GM12878 (cell line): Measurements from ENCODE around the gene WNT7A. TPM values are rescaled to one million over a fixed set of nuclear protein-coding genes. Genes with fewer than 3 reads are reported as not detected.

ENCODE experiments used
- ATAC-seq: fragments of 200-7000 bp; cut with Tn5 transposase; 3 replicates; pipeline ENCODE4 v1.9.1; 2020; ENCODE audit warnings: mild to moderate bottlenecking, moderate library complexity
- BruUV-seq: library from RNA; stranded (reverse); fragments of 400-500 nt; replicated peaks from 2 replicates; lab custom pipeline; 2021; lab: Mats Ljungman, UMichigan
- CTCF ChIA-PET: fragments of 300-600 bp; sonication (Branson Sonifier 250); formaldehyde crosslinking; extraction: SDS; loops from one replicate; lab custom pipeline; 2021; ENCODE audit warnings: inconsistent platforms; lab: Yijun Ruan, JAX
- POLR2A ChIA-PET: fragments of 350-600 bp; formaldehyde crosslinking; extraction: SDS; loops from one replicate; lab custom pipeline; 2021; ENCODE audit warnings: inconsistent platforms; lab: Charles Lee
- RAD21 ChIA-PET: fragments of 300-600 bp; sonication (Branson Sonifier 250); formaldehyde crosslinking; loops from one replicate; lab custom pipeline; 2023; ENCODE audit warnings: antibody characterized with exemption; ENCODE audit not compliant: unreplicated experiment; lab: Charles Lee
- SMC1A ChIA-PET: fragments of 300-600 bp; sonication (Branson Sonifier 250); formaldehyde crosslinking; loops from one replicate; lab custom pipeline; 2023; ENCODE audit not compliant: unreplicated experiment, uncharacterized antibody; lab: Charles Lee
- DNase-seq: peaks from one replicate; pipeline ENCODE4 v3.0.0-alpha.2; 2011; ENCODE audit warnings: low read depth, low spot score
- FAIRE-seq: peaks from 3 replicates; lab custom pipeline; 2011; peaks lifted over from hg19 to GRCh38; lab: Jason Lieb, UNC
- H2AFZ ChIP-seq: 2 replicates; pipeline ENCODE4 v1.6.0; 2011; ENCODE audit warnings: low read depth, low read length, control low read depth; ENCODE audit not compliant: control insufficient read depth
- H3K27ac ChIP-seq: 2 replicates; pipeline ENCODE4 v1.5.1; 2011; ENCODE audit warnings: control low read depth; ENCODE audit not compliant: control insufficient read depth, insufficient read depth
- H3K27me3 ChIP-seq, 2 experiments: replicated peaks in 1 of 2; 2 replicates each; pipeline versions ENCODE4 v1.6.0 to v1.6.1; 2011; ENCODE audit warnings: low read length in 1 of 2; ENCODE audit not compliant: control insufficient read depth in 2 of 2, insufficient read depth in 2 of 2
- H3K36me3 ChIP-seq, 2 experiments: 2 replicates each; pipeline ENCODE4 v1.5.1; 2011; ENCODE audit warnings: low read length in 1 of 2; ENCODE audit not compliant: control insufficient read depth in 2 of 2, insufficient read depth in 2 of 2
- H3K4me1 ChIP-seq: 2 replicates; pipeline ENCODE4 v1.6.1; 2011; ENCODE audit warnings: mild to moderate bottlenecking, low read length, moderate library complexity, mixed read lengths; ENCODE audit not compliant: control insufficient read depth, insufficient read depth
- H3K4me2 ChIP-seq: 2 replicates; pipeline ENCODE4 v1.6.0; 2011; ENCODE audit warnings: control low read depth; ENCODE audit not compliant: control insufficient read depth, insufficient read depth
- H3K4me3 ChIP-seq: fragments of 200-600 bp; sonication (generic); 2 replicates; pipeline ENCODE4 v1.5.1; 2016
- H3K79me2 ChIP-seq: 2 replicates; pipeline ENCODE4 v1.6.0; 2011; ENCODE audit warnings: low read length; ENCODE audit not compliant: control insufficient read depth, insufficient read depth
- H3K9ac ChIP-seq: 2 replicates; pipeline ENCODE4 v1.8.0; 2011; ENCODE audit warnings: low read length, control low read depth, mixed read lengths; ENCODE audit not compliant: control insufficient read depth, insufficient read depth
- H3K9me3 ChIP-seq: replicated peaks from 3 replicates; pipeline ENCODE4 v1.5.1; 2011; ENCODE audit warnings: mild to moderate bottlenecking, low read length; ENCODE audit not compliant: control insufficient read depth, insufficient read depth
- H4K20me1 ChIP-seq: 2 replicates; pipeline ENCODE4 v1.6.0; 2011; ENCODE audit not compliant: control insufficient read depth, insufficient read depth
- CBX5 ChIP-seq: sonication (generic); IDR thresholded peaks from 2 replicates; pipeline ENCODE4 v1.6.1; 2016; ENCODE audit warnings: low read depth, moderate library complexity, mild to moderate bottlenecking, inconsistent platforms
- CHD2 ChIP-seq: IDR thresholded peaks from 2 replicates; pipeline ENCODE4 v1.6.1; 2011; ENCODE audit warnings: low read depth, low read length, improper control_type of control experiment, borderline replicate concordance
- CREB1 ChIP-seq: IDR thresholded peaks from 2 replicates; pipeline ENCODE4 v1.6.1; 2012; ENCODE audit warnings: low read depth, mild to moderate bottlenecking, inconsistent platforms
- FOS ChIP-seq: IDR thresholded peaks from 3 replicates; pipeline ENCODE4 v1.6.1; 2011; ENCODE audit warnings: borderline replicate concordance; ENCODE audit not compliant: insufficient read length; ENCODE audit errors: extremely low read depth
- FOXK2 ChIP-seq: fragments of 450-650 bp; IDR thresholded peaks from 2 replicates; pipeline ENCODE4 v1.6.1; 2017; ENCODE audit warnings: mild to moderate bottlenecking, moderate library complexity
- PAX5 ChIP-seq: IDR thresholded peaks from 2 replicates; pipeline ENCODE4 v1.6.1; 2011; ENCODE audit warnings: low read depth, low read length, borderline replicate concordance
- POLR2AphosphoS5 ChIP-seq: IDR thresholded peaks from 2 replicates; pipeline ENCODE4 v1.6.1; 2011; ENCODE audit warnings: mild to moderate bottlenecking, low read length, inconsistent platforms
- RCOR1 ChIP-seq: conservative IDR thresholded peaks from 2 replicates; pipeline ENCODE4 v1.6.1; 2012; ENCODE audit warnings: low read depth, low read length, improper control_type of control experiment
- RELA ChIP-seq: fragments of 450-650 bp; IDR thresholded peaks from 2 replicates; pipeline ENCODE4 v1.8.0; 2014; ENCODE audit warnings: borderline replicate concordance; ENCODE audit not compliant: partially characterized antibody
- SMC3 ChIP-seq: IDR thresholded peaks from 2 replicates; pipeline ENCODE4 v1.6.1; 2011; ENCODE audit warnings: low read length, improper control_type of control experiment, borderline replicate concordance
- SUZ12 ChIP-seq: fragments of 200-600 bp; sonication (generic); IDR thresholded peaks from one replicate; pipeline ENCODE4 v1.6.1; 2018; ENCODE audit warnings: antibody characterized with exemption, mild to moderate bottlenecking; ENCODE audit not compliant: unreplicated experiment
- TCF3 ChIP-seq: IDR thresholded peaks from 2 replicates; pipeline ENCODE4 v1.6.1; 2012; ENCODE audit warnings: low read depth, mild to moderate bottlenecking, low read length, borderline replicate concordance; ENCODE audit not compliant: insufficient read depth
- WRNIP1 ChIP-seq: IDR thresholded peaks from 2 replicates; pipeline ENCODE4 v1.6.1; 2011; ENCODE audit warnings: low read depth, low read length, improper control_type of control experiment, borderline replicate concordance
- ZBED1 ChIP-seq: IDR thresholded peaks from 2 replicates; pipeline ENCODE4 v1.6.1; 2016; ENCODE audit warnings: borderline replicate concordance
- ZNF274 ChIP-seq: IDR thresholded peaks from one replicate; pipeline ENCODE4 v1.8.0; 2011; ENCODE audit not compliant: insufficient read length, insufficient read depth
- ZNF622 ChIP-seq: fragments of 450-650 bp; IDR thresholded peaks from 2 replicates; pipeline ENCODE4 v1.6.1; 2017; ENCODE audit warnings: mild to moderate bottlenecking, inconsistent platforms
- ZZZ3 ChIP-seq: IDR thresholded peaks from 2 replicates; pipeline ENCODE4 v1.6.1; 2011; ENCODE audit warnings: low read depth; ENCODE audit not compliant: control insufficient read depth, insufficient read length
- WGBS: methylation state at CpG from one replicate; pipeline ENCODE4 v1.1.6; 2016; ENCODE audit warnings: low lambda C conversion rate; ENCODE audit not compliant: insufficient replicate concordance, insufficient coverage; ENCODE audit errors: missing lambda C conversion rate; 5-methylcytosine and 5-hydroxymethylcytosine counted together
- in situ Hi-C: fragments of 300-500 bp; cut with MboI; formaldehyde crosslinking; loops from 9 replicates; pipeline ENCODE4 v1.14.3; 2018; ENCODE audit warnings: mixed read lengths
- intact Hi-C: fragments of 100-400 bp; cut with micrococcal nuclease; formaldehyde crosslinking; loops from one replicate; pipeline ENCODE4 v1.14.2; 2022; ENCODE audit not compliant: unreplicated experiment
- polyA plus RNA-seq, 11 experiments: library from polyadenylated mRNA; depleted of rRNA in 4 of 11; unstranded in 6 of 11; stranded (reverse) in 5 of 11; fragments of >200 nt; fragmentation: Nextera tagmentation in 4 of 11; fragmentation: Illumina TruSeq in 1 of 11; extraction: Ambion mirVana in 4 of 11; extraction: Trizol in 1 of 11; gene quantifications; 1 replicate in 1 of 11; 2 replicates in 10 of 11; pipeline versions ENCODE4 v1.2.1 to v1.2.3, GENCODE V29; 2011 to 2016; ENCODE audit warnings: inconsistent platforms in 2 of 11, missing spikeins in 2 of 11, low read depth in 1 of 11
- total RNA-seq, 4 experiments: library from RNA; depleted of rRNA in 3 of 4; stranded (reverse); fragments of >200 nt in 3 of 4; fragmentation: Illumina TruSeq in 1 of 4; extraction: Trizol in 1 of 4; gene quantifications; 2 replicates each; pipeline versions ENCODE4 v1.2.1 to v1.2.3, GENCODE V29; 2013 to 2021
- TF ChIP-seq, protein P1 (sequence below): fragments of 450-650 bp; IDR thresholded peaks from 2 replicates; pipeline ENCODE4 v1.6.1; 2017; ENCODE audit warnings: low read depth, mild to moderate bottlenecking, moderate library complexity
- TF ChIP-seq, protein P2 (sequence below): fragments of 450-650 bp; IDR thresholded peaks from 2 replicates; pipeline ENCODE4 v1.6.1; 2017; ENCODE audit warnings: mild to moderate bottlenecking, low read depth, inconsistent platforms; ENCODE audit not compliant: poor library complexity, severe bottlenecking

The WNT7A gene
- total and polyA plus RNA-seq, 10 of the 15 experiments (the other 5 are each of a cell fraction or from before 2014, with no cell fraction given), result 0.08 TPM; not detected in 9

DNA sequence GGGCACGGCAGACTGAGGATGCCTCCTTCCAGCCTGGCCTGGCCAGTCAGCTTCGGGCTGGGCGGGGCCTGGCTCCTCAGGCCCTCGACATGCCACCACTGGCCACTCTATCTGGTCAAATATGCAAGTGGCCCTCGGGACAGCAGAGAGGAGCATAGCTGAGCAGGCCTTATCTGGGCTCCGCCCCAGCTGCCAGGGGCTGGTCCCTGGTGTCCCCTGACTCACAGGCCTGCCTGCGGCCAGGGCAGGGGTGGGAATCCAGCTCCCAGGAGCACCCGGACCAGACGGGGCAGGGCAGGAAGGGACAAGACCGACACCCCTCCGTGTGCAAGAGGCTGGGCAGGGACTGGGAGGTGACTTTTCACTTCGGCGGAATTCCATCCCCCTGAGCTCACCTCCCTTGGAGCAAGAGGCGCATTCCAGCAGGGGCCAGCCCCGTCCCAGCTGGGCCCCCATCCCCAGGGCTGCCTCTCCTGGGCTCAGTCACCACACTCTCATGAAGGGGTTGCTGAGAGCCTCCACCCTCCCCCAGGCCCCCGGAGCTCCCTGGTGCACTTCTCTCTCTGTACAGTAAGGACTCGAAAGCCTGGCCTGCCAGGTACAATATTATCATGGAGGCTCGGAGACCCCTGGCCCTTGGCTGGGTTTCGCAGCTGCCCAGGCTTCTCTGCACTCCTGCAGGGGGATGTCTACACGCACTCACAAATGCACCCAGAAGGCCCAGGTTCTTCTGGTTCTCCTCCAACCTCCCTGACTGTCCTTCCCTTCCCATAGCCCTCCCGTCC is 29.5 kb downstream of the WNT7A start:
- Histone ChIP-seq H3K36me3 (no peaks in the 10 kb centered on the region), H3K4me2 (no peak overlapping the region), H3K4me1 (no peaks in the 10 kb centered on the region), H3K27me3 (no peaks in the 10 kb centered on the region; a peak in 2 of 4 replicates), H3K9me3 (no peaks in the 10 kb centered on the region), H3K9ac (no peak overlapping the region), H2AFZ (no peak overlapping the region), H3K27ac (no peak overlapping the region), H3K79me2 (no peaks in the 10 kb centered on the region), H4K20me1 (no peaks in the 10 kb centered on the region), H3K4me3 (no peak overlapping the region)
- RAD21 ChIA-PET, result no interaction called here
- ATAC-seq (no peak), FAIRE-seq (no peak), DNase-seq (no peak)
- WGBS, result 8% methylated on average over 20 of the region's 21 CpGs
- BruUV-seq, result no TSS peak
- intact Hi-C loops, result no loop called here
- CTCF ChIA-PET, result no interaction called here
- POLR2A ChIA-PET, result no interaction called here
- SMC1A ChIA-PET, result no interaction called here
- in situ Hi-C loops, result no loop called here
- TF ChIP-seq SMC3, result no peak
- TF ChIP-seq ZNF622, result no peak
- no peak for TF ChIP-seq ZBED1
- no peak for TF ChIP-seq FOS
- TF ChIP-seq, protein P1, sequence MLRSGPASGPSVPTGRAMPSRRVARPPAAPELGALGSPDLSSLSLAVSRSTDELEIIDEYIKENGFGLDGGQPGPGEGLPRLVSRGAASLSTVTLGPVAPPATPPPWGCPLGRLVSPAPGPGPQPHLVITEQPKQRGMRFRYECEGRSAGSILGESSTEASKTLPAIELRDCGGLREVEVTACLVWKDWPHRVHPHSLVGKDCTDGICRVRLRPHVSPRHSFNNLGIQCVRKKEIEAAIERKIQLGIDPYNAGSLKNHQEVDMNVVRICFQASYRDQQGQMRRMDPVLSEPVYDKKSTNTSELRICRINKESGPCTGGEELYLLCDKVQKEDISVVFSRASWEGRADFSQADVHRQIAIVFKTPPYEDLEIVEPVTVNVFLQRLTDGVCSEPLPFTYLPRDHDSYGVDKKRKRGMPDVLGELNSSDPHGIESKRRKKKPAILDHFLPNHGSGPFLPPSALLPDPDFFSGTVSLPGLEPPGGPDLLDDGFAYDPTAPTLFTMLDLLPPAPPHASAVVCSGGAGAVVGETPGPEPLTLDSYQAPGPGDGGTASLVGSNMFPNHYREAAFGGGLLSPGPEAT, result no peak
- TF ChIP-seq RELA, result no peak
- no peak for TF ChIP-seq WRNIP1
- no peak for TF ChIP-seq SUZ12
- no peak for TF ChIP-seq ZZZ3
- no peak for TF ChIP-seq CHD2
- TF ChIP-seq FOXK2, result no peak
- no peak for TF ChIP-seq POLR2AphosphoS5
- no peak for TF ChIP-seq TCF3
- TF ChIP-seq CREB1, result no peak
- no peak for TF ChIP-seq PAX5
- TF ChIP-seq, protein P2, sequence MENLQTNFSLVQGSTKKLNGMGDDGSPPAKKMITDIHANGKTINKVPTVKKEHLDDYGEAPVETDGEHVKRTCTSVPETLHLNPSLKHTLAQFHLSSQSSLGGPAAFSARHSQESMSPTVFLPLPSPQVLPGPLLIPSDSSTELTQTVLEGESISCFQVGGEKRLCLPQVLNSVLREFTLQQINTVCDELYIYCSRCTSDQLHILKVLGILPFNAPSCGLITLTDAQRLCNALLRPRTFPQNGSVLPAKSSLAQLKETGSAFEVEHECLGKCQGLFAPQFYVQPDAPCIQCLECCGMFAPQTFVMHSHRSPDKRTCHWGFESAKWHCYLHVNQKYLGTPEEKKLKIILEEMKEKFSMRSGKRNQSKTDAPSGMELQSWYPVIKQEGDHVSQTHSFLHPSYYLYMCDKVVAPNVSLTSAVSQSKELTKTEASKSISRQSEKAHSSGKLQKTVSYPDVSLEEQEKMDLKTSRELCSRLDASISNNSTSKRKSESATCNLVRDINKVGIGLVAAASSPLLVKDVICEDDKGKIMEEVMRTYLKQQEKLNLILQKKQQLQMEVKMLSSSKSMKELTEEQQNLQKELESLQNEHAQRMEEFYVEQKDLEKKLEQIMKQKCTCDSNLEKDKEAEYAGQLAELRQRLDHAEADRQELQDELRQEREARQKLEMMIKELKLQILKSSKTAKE, result no peak
- no peak for TF ChIP-seq CBX5
- TF ChIP-seq ZNF274, result no peak
- no peak for TF ChIP-seq RCOR1
